GM19468 (cell line): ENCODE results near the gene IL18BP.

Experiments
- ATAC-seq: cut with Tn5 transposase; IDR thresholded peaks from one replicate; pipeline ENCODE4 v1.9.1; 2021; ENCODE audit warnings: mild to moderate bottlenecking, moderate library complexity, moderate number of reproducible peaks; ENCODE audit not compliant: unreplicated experiment; ENCODE audit errors: extremely low read depth

Gene IL18BP

GRCh38 chr11:71995726-71996291, 2.9 kb upstream of the IL18BP start:
- ATAC-seq = no peak

GRCh38 chr11:71996517-71996916, 2.2 kb upstream of the IL18BP start:
- ATAC-seq = no peak

GRCh38 chr11:71996946-71997345, 1.8 kb upstream of the IL18BP start:
- ATAC-seq = no peak

- no peak for ATAC-seq
Observed at GRCh38 chr11:71997594-71997993, 1.1 kb upstream of the IL18BP start.

- no peak for ATAC-seq
Observed at GRCh38 chr11:71998061-71998460, 648 bp upstream of the IL18BP start.

- no peak for ATAC-seq
Observed at GRCh38 chr11:71999362-71999761, 653 bp downstream of the IL18BP start.

- ATAC-seq = no peak
Observed at GRCh38 chr11:71999798-72000197, 1.1 kb downstream of the IL18BP start.

- ATAC-seq = no peak
Observed at GRCh38 chr11:72000202-72000867, 1.6 kb downstream of the IL18BP start.

GRCh38 chr11:72001285-72001684, 2.6 kb downstream of the IL18BP start:
- no peak for ATAC-seq

- ATAC-seq = no peak
Observed at GRCh38 chr11:72001834-72002591, 3.3 kb downstream of the IL18BP start.

GRCh38 chr11:72002841-72003775, 4.4 kb downstream of the IL18BP start:
- ATAC-seq = no peak

GRCh38 chr11:72003776-72004171, 5.1 kb downstream of the IL18BP start:
- ATAC-seq = no peak

- ATAC-seq = no peak
Observed at GRCh38 chr11:72004515-72005346, 6.0 kb downstream of the IL18BP start.

- no peak for ATAC-seq
Observed at GRCh38 chr11:72005347-72006260, 6.9 kb downstream of the IL18BP start.

GRCh38 chr11:72006309-72007088, 7.8 kb downstream of the IL18BP start:
- no peak for ATAC-seq

- ATAC-seq = no peak
Observed at GRCh38 chr11:72007089-72007476, 8.4 kb downstream of the IL18BP start.

GRCh38 chr11:72007587-72007986, 8.9 kb downstream of the IL18BP start:
- no peak for ATAC-seq

GRCh38 chr11:72008728-72009127, 10.0 kb downstream of the IL18BP start:
- no peak for ATAC-seq
